Thoracic aorta (tissue), 2 donors: ENCODE data around the gene TRIM62. TPM values are rescaled to one million over a fixed set of nuclear protein-coding genes. Genes with fewer than 3 reads are reported as not detected.

ENCODE experiments used
- ATAC-seq: fragments of 150-250 bp; one replicate; pipeline ENCODE4 v1.8.0; 2017; ENCODE audit warnings: low read depth; ENCODE audit not compliant: insufficient number of reproducible peaks, low FRiP score
- DNase-seq: peaks from one replicate; pipeline ENCODE4 v3.0.0-alpha.2; 2020; ENCODE audit warnings: low spot score
- H3K27ac ChIP-seq, 2 donors: fragments of 200-600 bp; sonication (generic); 1 replicate in 1 of 2; 2 replicates in 1 of 2; pipeline ENCODE4 v1.5.1; 2016; ENCODE audit warnings: mild to moderate bottlenecking in 2 of 2, moderate library complexity in 2 of 2
- H3K27me3 ChIP-seq: fragments of 200-600 bp; sonication (generic); replicated peaks from 2 replicates; pipeline ENCODE4 v1.6.0; 2016; ENCODE audit warnings: mild to moderate bottlenecking; ENCODE audit not compliant: insufficient read depth
- H3K36me3 ChIP-seq: fragments of 200-600 bp; sonication (generic); one replicate; pipeline ENCODE4 v1.5.1; 2016
- H3K4me1 ChIP-seq, 2 donors: fragments of 200-600 bp; sonication (generic); 1 replicate in 1 of 2; 2 replicates in 1 of 2; pipeline versions ENCODE4 v1.5.1 to v1.6.0; 2016; ENCODE audit warnings: low read depth in 2 of 2, mild to moderate bottlenecking in 1 of 2; ENCODE audit not compliant: control insufficient read depth in 1 of 2
- H3K4me3 ChIP-seq: fragments of 200-600 bp; sonication (generic); 2 replicates; pipeline ENCODE4 v1.5.1; 2016; ENCODE audit warnings: mild to moderate bottlenecking
- H3K9me3 ChIP-seq: fragments of 200-600 bp; sonication (generic); 2 replicates; pipeline ENCODE4 v1.5.1; 2016
- total RNA-seq, 2 donors: library from RNA; depleted of rRNA; stranded (reverse); fragments of >200 nt; gene quantifications; one replicate each; pipeline versions ENCODE4 v1.1.0 to v1.2.3, GENCODE V29; 2016
- TF ChIP-seq, protein P1 (sequence below): fragments of 200-600 bp; sonication (generic); IDR thresholded peaks from one replicate; pipeline ENCODE4 v1.5.1; 2019; ENCODE audit warnings: antibody characterized with exemption

The TRIM62 gene
- total RNA-seq, 2 donors from 2014 or later: 13.0 to 14.0 TPM

DNA sequence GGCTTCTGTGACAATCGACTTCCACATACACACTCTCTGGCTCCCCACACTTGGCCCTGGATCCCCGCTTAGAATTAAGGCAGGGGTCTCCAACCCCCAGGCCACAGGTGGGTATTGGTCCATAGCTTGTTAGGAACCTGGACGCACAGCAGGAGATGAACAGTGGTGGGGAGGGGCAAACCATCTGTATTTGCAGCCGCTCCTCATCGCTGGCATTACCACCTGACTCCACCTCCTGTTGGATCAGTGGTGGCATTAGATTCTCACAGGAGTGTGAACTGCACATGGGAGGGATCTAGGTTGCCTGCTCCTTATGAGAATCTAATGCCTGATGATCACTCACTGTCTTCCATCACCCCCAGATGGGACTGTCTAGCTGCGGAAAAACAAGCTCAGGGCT is 16.0 kb downstream of the TRIM62 start:
- ATAC-seq: no peak
- TF ChIP-seq, protein P1, sequence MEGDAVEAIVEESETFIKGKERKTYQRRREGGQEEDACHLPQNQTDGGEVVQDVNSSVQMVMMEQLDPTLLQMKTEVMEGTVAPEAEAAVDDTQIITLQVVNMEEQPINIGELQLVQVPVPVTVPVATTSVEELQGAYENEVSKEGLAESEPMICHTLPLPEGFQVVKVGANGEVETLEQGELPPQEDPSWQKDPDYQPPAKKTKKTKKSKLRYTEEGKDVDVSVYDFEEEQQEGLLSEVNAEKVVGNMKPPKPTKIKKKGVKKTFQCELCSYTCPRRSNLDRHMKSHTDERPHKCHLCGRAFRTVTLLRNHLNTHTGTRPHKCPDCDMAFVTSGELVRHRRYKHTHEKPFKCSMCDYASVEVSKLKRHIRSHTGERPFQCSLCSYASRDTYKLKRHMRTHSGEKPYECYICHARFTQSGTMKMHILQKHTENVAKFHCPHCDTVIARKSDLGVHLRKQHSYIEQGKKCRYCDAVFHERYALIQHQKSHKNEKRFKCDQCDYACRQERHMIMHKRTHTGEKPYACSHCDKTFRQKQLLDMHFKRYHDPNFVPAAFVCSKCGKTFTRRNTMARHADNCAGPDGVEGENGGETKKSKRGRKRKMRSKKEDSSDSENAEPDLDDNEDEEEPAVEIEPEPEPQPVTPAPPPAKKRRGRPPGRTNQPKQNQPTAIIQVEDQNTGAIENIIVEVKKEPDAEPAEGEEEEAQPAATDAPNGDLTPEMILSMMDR: no peak
- no peak overlapping the region for H3K27ac ChIP-seq
- H3K4me1 ChIP-seq: peaks cover 4 to 31% of the 10 kb centered on the region in 2 donors
- no peaks in the 10 kb centered on the region for H3K36me3 ChIP-seq
- H3K4me3 ChIP-seq: no peak overlapping the region
- no peaks in the 10 kb centered on the region for H3K9me3 ChIP-seq
- no peaks in the 10 kb centered on the region for H3K27me3 ChIP-seq
- no peak for DNase-seq

DNA sequence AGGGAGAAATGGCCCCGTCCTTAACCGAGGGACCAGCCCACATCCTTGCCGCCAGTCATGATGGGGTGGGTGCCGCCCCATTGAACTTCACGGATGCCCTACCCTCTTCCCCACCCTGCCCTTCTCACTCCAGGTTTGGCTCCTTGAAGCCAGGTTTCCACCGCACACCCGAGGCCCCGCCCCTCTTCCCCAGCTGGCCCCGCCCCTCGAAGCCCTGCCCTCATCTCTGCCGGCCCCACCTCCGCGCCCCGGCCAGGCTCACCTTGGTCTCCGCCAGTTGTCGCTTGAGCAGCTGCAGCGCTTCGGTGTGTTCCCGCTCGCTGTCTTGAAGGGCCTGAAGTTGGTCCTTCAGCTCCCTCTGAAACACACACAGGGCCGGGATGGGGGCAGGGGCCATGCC is 16.6 kb downstream of the TRIM62 start:
- no peak for DNase-seq
- Histone ChIP-seq H3K27me3 (no peaks in the 10 kb centered on the region), H3K27ac (no peak overlapping the region), H3K9me3 (no peaks in the 10 kb centered on the region), H3K4me1 (peaks cover 4 to 34% of the 10 kb centered on the region in 2 donors), H3K4me3 (no peak overlapping the region), H3K36me3 (no peaks in the 10 kb centered on the region)
- ATAC-seq: no peak
- TF ChIP-seq, protein P1: no peak

DNA sequence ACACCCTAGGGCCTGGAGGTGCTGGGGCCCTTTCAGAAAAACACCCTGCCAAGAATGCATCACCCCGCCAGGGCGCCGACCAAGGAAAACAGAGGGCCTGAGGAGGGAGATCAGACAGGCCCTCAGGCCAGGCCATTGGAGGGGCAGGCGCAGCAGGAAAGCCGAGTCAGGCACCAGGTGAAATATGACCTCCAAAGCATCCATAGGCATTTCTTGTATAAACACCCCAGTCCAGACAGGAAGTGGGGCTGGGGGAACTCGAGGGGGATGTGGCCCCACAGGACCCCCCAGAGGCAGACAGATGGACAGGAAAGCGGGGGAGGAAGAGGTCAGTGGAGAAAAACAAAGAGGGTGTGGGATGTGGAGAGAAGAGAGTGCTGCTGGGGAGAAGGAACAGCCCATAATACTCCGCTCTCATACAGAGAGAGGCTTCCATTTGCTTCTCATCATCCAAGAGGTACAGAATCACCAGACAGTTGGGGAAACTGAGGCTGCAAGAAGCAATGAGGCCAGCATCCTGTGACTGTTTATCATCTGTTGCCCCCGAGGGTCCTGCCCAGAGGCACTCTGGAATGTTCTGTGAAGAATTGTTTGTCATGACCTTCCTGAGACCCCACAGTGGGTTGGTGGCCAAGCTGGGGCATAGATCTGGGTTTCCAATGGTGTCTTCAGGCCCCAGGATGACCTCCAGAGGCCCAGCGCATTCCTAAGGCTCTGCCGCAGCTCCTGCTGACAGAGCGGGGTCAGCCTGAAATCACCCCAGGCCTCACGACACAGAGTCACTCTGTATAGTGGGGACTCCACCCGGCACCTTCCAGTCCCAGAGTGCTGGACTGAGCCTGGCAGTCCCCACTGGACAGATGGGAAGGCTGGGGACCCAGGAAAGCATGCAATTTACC is 18.0 kb downstream of the TRIM62 start:
- H3K36me3 ChIP-seq: peaks cover 6% of the 10 kb centered on the region
- TF ChIP-seq, protein P1: no peak
- ATAC-seq (no peak), DNase-seq (no peak)
- H3K4me3 ChIP-seq: no peak overlapping the region
- H3K9me3 ChIP-seq: no peaks in the 10 kb centered on the region
- no peaks in the 10 kb centered on the region for H3K27me3 ChIP-seq
- peaks cover 4 to 34% of the 10 kb centered on the region in 2 donors for H3K4me1 ChIP-seq
- H3K27ac ChIP-seq: peak overlapping the region; percentile 35 to 43

DNA sequence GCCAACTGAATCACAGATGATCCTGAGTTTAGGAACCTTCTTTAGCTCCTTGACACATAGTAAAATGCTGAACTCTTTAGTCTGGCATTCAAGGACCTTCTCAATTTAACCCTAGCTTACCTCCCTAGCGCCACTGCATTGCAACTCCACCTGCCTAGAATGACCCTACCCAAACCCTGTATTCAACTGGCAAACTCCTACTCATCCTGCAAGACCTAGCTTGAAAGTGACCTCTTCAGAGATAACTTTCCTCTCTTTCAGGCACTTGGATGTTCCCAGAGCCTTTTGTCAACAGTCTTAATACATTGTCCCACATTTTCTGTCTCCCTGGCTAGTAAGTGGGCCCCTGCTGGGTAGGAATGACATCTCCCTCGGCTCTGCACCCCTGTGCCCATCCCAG is 19.7 kb downstream of the TRIM62 start:
- peaks cover 13% of the 10 kb centered on the region for H3K36me3 ChIP-seq
- no peaks in the 10 kb centered on the region for H3K9me3 ChIP-seq
- no peak overlapping the region for H3K4me3 ChIP-seq
- no peak for ATAC-seq
- no peak overlapping the region for H3K27ac ChIP-seq
- TF ChIP-seq, protein P1: no peak
- no peak for DNase-seq
- peaks cover 4 to 34% of the 10 kb centered on the region in 2 donors for H3K4me1 ChIP-seq
- H3K27me3 ChIP-seq: no peaks in the 10 kb centered on the region

DNA sequence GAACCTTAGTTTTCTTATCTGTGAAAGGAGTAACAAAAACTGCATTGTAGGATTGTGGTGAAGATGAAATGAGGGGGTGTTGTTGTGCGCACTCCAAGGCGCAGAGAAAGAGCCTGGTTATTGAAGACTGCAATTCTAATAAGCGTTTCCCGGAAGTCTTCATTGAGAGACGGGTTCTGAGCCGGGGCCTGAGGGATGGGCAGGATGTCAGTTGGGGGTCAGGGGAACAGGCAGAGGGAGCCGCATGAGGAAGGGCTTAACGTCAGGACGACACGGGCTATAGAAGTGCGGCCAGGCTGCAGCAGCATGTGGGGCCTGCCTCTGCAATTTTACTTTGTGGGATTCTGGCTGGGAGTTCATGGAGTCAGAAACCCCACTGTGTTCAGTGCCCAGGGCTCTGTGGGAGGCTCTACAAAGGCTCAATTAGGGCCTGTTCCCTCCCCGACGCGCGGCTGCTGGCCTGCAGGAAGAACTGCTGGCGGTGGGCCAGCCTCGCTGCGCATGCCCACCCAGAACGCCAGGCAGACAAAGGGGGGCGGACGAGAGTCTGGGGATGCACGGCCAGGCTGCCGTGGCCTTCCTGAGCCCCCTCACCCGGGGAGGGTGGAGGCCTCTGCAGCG is 20.7 kb downstream of the TRIM62 start:
- TF ChIP-seq, protein P1: no peak
- no peak for DNase-seq
- H3K27me3 ChIP-seq: no peaks in the 10 kb centered on the region

More for the DNA sequence above, 20.7 kb downstream of the TRIM62 start:
- Histone ChIP-seq H3K27ac (no peak overlapping the region), H3K4me3 (no peak overlapping the region), H3K36me3 (peaks cover 13% of the 10 kb centered on the region), H3K9me3 (no peaks in the 10 kb centered on the region), H3K4me1 (peaks cover 4 to 38% of the 10 kb centered on the region in 2 donors)
- ATAC-seq: no peak
